HG02588 (cell line): ENCODE results near the gene GPC6.

ENCODE experiments used
- ATAC-seq: cut with Tn5 transposase; IDR thresholded peaks from one replicate; pipeline ENCODE4 v1.9.1; 2021; ENCODE audit warnings: mild to moderate bottlenecking, moderate library complexity; ENCODE audit not compliant: unreplicated experiment

The GPC6 gene

DNA sequence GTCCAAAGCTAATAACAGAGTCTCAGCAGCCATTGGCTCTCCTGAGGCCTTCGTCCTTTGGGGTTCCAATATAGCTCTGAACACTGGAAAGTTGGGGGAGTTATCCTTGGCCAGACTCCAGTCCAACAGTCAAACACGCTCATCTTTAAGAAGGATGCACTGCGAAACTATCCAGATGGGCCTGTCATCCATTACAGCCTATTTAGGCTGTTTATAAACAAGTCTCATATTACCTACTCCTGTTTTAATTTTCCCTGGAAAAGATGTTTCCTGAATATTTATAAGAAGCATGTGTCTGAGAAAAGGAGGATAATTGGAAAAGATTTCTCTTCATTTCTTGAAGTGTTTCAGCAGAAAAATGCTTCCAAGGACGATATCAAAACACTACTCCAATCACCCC, 1082.2 kb downstream of the GPC6 start:
- no peak for ATAC-seq

DNA sequence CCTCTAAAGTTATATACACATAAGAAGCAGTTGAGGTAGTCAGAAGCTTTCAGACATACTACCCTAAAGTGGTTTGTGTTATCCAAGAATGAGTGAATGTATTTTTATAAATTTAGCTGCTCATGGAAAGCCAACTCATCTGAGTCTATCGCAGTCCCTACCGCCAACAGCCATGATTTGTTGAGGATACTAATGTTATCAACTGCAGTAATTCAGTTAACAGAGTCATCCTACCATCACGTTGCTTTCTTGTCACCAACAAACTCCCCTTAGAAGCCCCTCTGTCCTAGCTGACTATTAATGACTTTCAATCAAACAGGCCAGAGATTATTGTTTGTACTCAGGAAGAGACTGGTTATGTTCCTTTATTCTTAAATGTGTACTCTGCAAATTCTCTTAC, 1083.0 kb downstream of the GPC6 start:
- ATAC-seq: no peak

DNA sequence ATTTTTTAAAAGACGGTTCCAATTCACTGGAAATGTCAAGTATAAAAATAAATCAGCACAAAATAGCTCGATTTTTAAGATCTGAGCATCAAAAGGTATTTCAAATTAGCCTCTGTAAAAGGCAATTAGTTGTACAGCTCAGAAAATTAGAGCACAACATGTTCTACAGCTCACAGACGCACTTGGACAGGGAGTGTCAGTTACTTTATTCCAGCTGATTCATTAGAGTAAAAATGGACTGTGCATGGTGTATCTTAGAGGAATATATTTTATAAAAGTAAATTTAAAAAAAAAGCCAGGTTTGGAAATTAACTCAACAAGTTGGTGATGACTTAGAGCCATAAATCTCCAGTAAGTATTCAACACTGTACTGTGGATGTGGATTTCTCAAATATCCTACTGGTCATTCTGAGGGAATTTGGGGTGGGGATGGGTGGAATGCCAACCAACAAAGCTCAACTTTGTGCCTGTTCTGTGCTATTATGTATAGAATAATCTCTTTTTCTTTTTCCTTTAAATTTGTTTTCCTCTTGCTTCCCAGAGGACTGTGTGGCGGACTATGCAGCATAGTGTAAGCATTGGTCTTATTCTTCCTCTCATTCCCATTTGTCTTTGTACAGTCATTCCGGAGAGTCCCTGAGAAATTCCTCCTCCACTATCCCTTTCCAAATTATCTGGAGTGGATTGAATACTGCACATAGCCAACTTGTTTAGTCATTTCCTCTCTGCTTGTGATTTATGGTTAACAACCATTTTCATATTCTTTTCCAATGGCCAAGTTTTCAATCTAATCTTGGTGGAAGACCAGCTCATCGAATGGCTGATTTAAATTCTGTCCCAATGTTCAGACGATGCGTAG, 1083.6 kb downstream of the GPC6 start:
- no peak for ATAC-seq

DNA sequence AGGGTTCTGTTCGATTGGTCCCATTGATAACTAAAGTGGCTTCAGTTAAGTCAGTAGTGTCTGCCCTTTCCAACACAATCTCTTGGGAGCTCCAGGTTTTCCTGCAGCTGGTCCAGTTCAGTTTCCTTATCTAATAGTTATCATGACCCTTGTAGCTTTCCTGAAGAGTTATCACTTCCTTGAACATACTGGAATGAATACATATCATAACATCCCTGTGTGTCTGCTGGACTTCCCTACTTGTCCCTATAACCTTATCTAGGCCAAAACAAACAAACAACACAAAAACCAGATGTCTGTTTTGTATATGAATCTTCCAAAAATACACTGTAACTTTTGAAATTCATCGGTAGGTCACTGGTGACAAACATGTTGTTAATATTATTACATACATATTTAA, 1085.3 kb downstream of the GPC6 start:
- ATAC-seq: no peak

DNA sequence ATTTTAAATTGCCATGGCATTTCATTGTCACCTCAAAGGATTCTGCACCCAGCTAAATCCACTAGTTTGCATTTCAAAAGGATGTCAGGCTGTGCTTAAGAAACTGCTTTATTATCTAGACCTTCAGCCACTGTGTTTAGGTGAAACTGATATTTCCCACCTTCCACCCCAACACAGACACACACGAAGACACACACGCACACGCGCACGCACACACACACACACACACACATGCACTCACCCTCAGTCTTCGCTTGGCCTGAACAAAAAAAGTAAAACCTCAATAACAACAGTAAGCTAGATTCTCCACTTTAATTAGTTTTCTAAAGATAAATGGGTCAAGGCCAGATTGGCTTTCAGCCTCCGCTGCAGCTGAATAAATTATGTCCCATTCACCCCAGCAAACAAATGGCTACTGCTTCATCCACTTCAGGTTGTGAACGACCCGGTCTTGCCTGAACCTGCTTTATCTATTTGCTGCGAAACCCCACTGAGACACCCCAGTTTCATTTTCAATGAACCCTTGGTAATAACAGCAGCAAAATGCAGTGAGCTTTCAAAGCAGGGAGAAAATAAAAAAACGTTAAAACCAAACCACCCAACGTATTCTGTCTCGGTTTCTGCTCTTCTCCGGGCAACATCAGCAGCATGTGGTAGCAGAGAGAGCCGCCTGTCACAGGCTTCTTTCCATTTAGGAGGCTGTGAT, 1086.1 kb downstream of the GPC6 start:
- peak; percentile 88 for ATAC-seq

DNA sequence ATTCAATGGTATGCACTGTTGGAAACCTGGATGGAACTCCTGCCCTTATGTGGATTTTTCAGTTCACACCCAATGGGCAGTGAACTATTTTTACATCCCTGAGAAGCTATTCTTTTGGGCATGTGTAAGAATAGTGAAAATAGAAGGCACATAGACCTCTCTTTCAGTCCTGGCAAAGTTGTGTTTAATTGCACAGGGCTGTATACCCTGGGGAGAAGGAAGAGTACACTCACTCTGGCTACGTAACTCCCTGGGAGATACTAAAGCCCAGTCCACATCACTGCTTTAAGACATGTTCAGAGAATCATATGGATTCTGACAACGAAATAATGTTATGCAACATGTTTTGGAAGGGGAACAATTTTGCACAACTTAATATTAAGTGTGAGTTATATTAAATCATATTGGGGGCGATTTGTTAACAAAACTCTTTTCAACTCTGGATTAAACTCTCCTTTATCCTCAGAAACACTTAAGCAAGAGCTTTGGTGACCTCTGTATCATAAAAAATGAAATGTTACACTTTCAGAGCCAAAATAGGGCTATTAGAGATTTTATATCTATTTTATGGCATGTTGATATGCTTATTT, 1086.8 kb downstream of the GPC6 start:
- no peak for ATAC-seq

DNA sequence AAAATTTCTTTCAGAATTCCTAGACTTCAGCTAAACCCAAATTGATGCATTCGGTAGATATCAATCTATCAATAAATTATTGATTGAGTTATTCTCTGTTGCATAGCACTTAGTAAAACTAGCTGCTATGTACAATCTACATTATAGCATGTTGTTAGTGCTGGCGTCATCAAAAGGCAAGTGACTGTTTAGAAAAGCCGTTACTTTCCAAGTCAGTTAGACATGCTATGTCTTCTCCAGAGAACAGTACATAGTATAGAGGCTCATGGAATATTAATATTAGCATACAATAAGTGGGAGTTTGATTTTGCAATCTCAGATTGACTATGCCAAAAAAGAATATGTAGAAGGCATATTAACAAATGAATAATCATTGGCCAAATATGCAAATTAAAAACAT, 1087.3 kb downstream of the GPC6 start:
- no peak for ATAC-seq

DNA sequence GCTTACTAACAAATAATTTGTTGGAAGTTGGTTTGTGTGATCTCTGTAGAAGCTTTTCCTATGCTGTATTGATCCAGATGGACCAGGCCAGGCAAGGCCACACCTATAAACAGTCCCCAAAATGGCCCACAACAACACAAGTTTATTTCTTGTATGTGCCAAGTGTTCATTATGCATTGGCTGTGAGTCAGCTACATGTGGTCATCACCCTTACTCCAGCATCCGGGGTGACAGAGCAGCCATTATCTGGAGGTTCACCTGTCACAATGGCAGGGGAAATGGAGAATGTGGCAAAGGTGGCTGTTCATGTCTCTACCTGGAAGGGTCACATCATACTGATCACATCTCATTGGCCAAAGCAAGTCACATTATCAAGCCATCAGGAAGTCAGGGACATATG, 1088.6 kb downstream of the GPC6 start:
- ATAC-seq: no peak

DNA sequence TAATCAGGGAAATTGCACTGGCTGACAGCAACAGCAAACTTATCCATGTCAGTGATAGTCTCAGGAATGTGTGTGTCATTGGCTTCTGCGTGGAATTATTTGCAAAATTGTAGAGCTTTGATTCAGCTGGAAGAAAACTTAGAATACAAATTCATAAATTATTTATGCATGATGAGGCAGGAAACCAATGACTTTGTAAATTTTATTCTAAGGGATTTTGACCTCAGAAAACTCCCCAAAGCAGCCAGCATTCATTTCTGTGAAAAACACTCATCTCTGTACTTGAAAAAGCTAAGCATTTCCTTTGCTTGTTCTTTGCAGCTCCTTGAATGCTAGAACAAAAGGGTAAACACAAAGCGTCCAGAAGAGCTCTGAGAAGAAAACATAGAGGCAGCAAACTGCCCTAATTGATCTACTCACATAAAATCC, 1090.5 kb downstream of the GPC6 start:
- ATAC-seq: peak; percentile 47

DNA sequence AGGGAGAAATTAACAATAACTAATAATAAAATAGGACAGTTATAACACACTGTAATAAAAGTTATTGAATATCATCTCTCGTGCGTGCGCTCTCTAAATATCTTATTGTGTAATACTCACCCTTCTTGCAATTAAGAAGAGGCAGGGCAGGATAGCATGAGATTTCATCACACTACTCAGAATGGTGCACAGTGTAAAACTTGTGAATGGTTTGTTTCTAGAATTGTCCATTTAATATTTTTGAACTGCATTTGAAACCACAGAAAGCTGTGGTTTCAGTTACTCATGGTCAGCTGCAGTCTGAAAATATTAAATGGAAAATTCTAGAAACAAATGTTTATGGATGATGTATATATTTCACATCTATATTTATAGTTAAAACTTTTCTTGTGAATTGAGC, 1091.8 kb downstream of the GPC6 start:
- no peak for ATAC-seq

DNA sequence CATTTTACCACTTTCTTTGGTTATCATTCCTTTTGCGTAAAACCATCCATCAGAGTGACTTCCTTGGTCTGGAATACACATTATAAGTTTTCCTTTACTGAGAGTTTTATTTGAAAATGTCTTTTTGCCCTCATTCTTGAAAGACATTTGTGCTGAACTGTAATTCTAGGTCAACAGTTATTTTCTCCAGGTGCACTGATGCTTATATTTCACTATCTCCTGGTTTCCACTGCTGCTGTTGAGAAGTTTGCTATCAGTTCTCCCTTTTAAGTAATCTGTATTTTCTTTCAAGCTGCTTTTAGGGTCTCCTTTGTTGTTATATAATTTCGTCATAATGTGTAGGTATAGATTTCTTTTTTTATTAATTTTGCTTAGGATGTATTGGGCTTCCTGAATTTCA, 1092.9 kb downstream of the GPC6 start:
- no peak for ATAC-seq

DNA sequence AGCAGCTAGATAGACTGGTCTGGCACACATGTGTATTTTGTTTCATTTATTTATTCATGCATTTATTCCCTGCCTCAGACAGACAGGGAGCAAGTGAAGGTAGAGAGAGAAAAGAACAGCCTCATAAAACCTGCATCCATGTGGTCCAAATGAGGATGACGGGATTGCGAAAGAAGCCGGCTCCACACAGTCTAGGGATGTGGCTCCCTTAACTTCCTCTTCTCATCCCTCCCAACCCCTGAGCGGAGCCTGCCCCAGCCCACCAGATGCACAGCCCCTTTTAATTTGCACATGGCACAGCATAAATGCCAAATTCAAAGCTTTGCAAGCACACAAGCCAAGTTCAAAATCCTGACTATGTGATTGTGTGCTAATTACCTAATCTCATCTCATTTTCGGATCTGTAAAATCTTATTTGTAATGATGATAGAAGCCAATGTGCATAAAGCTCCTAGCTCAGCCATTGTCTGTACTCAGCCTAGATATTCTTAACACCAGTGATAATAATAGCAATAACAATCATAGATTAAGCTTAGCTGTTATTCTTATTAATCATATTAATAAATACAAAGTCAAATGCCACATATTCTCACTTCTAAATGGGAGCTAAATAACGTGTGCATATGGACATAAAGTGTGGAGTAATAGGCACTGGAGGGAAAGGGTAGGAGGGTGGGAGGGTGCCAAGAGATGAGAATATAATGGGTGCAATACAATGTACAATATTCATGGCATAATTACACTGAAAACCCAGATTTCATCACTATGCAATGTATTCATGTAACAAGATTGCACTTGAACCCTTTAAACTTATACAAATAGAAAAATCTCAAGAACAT, 1096.5 kb downstream of the GPC6 start:
- no peak for ATAC-seq

DNA sequence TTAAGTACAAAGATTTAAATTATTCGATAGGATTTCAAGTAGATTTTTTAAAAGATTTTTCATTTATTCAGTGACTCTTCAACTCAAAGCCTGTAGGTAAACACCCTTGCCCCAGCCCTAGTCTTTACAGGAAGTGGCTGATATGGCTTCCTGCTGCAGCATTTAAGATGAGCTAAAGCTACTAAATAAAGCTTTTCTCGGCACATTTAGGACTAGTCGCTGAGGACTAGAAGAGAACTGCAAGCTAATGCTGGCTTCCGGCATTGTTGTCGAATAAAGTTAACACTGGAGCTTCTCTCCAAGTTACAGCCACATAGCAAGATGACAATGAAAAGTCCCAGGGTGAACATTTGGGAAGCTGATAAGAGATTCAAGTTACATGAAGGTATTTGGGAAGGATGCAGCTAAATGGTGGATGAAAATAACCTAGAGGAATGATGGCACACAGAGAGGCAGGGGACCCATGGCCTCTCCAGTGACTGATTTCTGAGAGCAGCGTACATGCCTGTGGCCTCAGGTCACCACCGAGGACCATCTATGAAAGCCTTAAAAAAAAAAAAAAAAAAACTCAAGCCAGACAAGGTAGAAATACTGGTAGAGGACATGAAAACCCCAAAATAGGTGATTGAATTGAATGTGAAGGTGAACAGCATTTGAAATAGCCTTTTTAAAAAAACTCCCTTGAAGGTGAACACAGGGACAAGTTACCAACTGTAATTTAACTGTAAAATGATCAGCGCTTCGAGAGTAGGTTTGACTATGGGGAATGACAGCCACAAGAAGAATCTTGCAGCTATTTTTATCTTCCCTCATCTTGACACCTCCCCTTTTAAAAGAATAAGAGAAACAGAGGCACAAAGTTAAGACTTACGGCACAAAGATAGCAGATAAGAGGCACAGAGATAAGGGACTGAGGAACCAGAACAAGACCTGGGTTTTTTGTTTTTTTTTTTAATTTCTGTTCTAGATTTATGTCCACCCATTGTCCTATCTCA, 1097.5 kb downstream of the GPC6 start:
- ATAC-seq: no peak

DNA sequence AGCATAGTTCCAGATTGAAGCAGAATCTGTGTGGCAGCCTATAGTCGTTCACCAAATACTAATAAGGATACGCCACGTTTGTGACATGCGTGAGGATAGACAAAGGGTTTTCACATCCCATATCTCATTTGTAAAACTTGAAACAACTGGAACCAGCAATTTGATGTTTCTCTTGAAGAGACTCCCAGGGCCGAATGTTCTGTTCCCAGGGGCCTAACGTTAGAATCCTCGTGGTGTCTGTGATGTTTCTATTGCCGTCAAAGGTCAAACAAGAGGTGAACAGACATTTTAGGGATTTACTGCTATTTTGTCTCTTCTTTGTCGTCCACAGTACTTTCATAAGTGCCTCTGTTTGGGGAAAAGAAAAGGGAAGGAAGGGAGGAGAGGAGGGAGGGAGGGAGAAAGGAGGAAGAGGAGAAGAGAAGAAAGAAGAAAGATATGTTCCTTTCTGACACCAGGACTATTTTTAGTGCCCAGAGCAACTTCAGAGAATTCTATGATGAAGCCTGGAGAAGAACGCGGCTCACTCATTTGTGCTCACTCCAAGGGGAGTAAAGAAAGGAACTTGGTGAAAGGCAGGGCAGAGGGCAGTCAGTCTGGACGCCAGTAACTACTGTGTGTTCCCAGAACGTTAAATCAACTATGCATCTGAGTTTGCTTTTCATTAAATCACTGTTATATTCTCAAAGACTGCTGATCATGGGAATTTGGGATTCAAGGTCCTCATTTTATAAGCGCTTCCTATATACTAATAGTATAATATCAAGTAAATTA, 1098.3 kb downstream of the GPC6 start:
- no peak for ATAC-seq

DNA sequence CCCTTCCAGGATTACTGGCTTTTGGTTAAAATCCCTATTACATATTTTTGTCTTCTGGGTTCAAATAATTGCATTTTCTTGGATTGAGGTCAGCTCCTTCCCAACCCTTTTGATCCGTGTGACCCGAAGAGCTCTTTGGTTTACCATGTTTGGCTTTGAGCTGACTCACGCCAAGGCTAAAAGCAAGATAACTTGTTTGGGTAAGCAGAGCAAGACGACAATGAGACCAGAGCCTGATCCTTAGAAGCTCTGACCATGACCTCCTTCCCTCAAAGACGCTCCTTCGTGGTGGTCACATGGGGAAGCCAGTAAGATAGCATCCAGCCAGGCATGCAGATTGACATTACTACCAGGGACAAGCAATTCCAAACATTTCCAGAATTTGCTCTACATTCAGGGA, 1099.0 kb downstream of the GPC6 start:
- ATAC-seq: no peak

DNA sequence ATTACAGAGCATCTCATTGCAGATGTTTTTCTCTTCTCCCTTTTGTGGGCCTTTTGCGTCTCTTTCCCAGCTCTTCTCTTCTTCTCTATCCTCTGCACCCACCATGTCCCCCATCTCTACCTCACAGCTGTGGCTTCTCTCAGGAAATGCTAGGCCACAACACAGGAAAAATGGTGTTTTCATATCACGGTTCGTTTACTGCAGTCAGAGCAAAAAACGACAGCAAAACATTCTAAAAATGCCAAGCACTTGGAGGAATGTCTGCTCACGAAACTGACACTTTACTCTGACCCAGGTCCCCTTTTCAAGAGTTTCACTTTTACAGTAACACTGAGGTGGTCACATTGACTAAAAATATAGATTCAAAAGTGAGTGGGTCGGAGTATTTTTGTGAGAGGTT, 1100.7 kb downstream of the GPC6 start:
- ATAC-seq: peak; percentile 95

DNA sequence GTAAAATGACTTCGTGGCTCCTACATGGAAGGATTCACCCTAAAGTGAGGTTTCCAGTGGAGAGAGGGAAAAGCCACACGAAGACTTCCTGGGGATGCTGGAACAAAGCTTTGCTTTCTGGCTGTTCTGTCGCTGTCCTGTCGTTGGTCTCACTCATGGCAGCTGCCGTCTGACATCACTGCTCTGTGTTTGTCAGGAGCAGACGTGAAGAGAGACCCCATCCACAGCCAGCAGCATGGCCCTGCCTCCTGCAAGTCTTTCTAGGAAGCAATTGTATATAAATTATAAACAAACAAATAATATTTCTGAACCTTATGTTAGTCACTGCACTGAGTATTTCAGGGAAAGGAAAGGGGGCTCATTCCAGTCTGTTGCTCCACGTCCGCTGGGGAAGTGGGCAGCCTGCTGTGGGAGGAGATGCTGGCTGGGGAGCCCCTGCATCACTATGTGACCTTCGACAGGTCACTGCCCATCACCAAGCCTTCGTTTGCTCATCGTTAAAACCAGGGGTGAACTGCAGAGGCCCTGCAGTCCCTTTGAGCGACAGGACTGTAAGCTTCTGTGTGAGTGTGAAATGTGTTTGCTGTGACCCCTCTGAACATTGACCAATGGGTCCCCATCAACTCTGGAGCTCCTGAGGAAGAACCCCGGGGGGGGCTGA, 1101.9 kb downstream of the GPC6 start:
- no peak for ATAC-seq

DNA sequence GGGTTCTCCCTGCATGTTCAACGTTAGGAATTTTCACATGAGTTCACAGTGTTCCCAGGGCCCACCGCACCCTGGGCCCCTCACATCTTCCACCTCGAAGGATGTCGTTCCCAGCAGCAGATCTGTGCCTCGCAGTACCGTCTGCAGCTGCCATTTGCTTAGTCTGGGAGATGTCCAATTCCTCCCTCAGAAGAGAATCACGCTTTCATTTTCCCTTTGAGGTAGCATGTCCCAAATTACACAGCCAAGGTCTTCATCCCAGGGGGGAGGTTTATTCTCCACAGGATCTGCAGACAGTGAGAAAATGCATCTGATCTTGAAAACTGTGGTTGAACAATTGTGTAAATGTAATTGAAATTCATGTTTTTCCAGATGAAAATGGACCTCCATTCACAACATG, 1102.7 kb downstream of the GPC6 start:
- ATAC-seq: no peak
